Kidney (tissue), 14 donors: ENCODE data around the gene PLB1. TPM values are rescaled to one million over a fixed set of nuclear protein-coding genes. Genes with fewer than 3 reads are reported as not detected.

Experiments
- DNase-seq, 5 donors: peaks; one replicate each; pipeline ENCODE4 v3.0.0-alpha.2; 2013 to 2020
- FAIRE-seq: peaks from 2 replicates; lab custom pipeline; 2012; peaks lifted over from hg19 to GRCh38; lab: Jason Lieb, UNC
- H3K27ac ChIP-seq, 2 donors: one replicate each; pipeline ENCODE4 v1.7.0; 2013; ENCODE audit warnings: low read depth in 2 of 2, low read length in 2 of 2, inconsistent platforms in 1 of 2
- H3K27me3 ChIP-seq: one replicate; pipeline ENCODE4 v1.7.1; 2013; ENCODE audit warnings: low read length, inconsistent platforms; ENCODE audit not compliant: control insufficient read depth, insufficient read depth
- H3K36me3 ChIP-seq, 3 donors: one replicate each; pipeline versions ENCODE4 v1.7.0 to v1.7.1; 2013; ENCODE audit warnings: low read length in 3 of 3, control low read depth in 1 of 3, inconsistent platforms in 1 of 3; ENCODE audit not compliant: insufficient read depth in 3 of 3, control insufficient read depth in 2 of 3
- H3K4me1 ChIP-seq, 3 donors: one replicate each; pipeline versions ENCODE4 v1.7.0 to v1.7.1; 2013; ENCODE audit warnings: low read length in 3 of 3, inconsistent platforms in 1 of 3, low read depth in 1 of 3; ENCODE audit not compliant: control insufficient read depth in 2 of 3, insufficient read depth in 2 of 3
- H3K4me3 ChIP-seq, 3 donors: one replicate each; pipeline versions ENCODE4 v1.7.0 to v1.8.1; 2013; ENCODE audit warnings: low read length in 3 of 3, control low read depth in 1 of 3, inconsistent platforms in 1 of 3
- H3K9ac ChIP-seq, 3 donors: one replicate each; pipeline versions ENCODE4 v1.7.0 to v1.7.1; 2013; ENCODE audit warnings: low read length in 3 of 3, control low read depth in 1 of 3, inconsistent platforms in 1 of 3
- H3K9me3 ChIP-seq, 3 donors: one replicate each; pipeline versions ENCODE4 v1.7.0 to v1.7.1; 2013; ENCODE audit warnings: low read length in 3 of 3, control low read depth in 1 of 3, inconsistent platforms in 1 of 3; ENCODE audit not compliant: control insufficient read depth in 2 of 3, insufficient read depth in 1 of 3
- intact Hi-C: fragments of 100-400 bp; cut with DNase I; formaldehyde crosslinking; loops from one replicate; pipeline ENCODE4 v1.11.1; 2022
- polyA plus RNA-seq: library from polyadenylated mRNA; stranded (reverse); fragments of 350-450 nt; fragmentation: Illumina TruSeq; extraction: RNeasy Lipid Tissue Mini Kit (QIAGEN cat#74804); gene quantifications from one replicate; pipeline ENCODE4 v1.2.3, GENCODE V29; 2014; ENCODE audit warnings: low read depth, low replicate concordance; ENCODE audit not compliant: insufficient read depth
- total RNA-seq: library from RNA; stranded (reverse); fragmentation: NEBNext Ultra II Directional; extraction: Animal tissue kit (Norgen Biotek cat#: 25700); gene quantifications from one replicate; pipeline ENCODE4 v1.2.1, GENCODE V29; 2021
- TF ChIP-seq, protein P1 (sequence below): IDR thresholded peaks from 3 replicates; pipeline ENCODE4 v1.5.1; 2012; ENCODE audit warnings: mild to moderate bottlenecking, moderate library complexity, borderline replicate concordance; ENCODE audit not compliant: insufficient read depth; ENCODE audit errors: extremely low read depth
- donor health status: control.
- donor health status: control.
- donor health status: control.
- donor health status: control.
- donor health status: control.
- donor health status: DM: yes; HTN: yes; CAD: no.
- donor health status: Normal renal cell carcinoma (clear cell type).

The PLB1 gene
- total and polyA plus RNA-seq, 2 donors from 2014 or later: 0.95 to 6.8 TPM

- no peak overlapping the region for H3K27ac ChIP-seq
- no peak for DNase-seq
These were observed 48.6 kb downstream of the PLB1 start for GRCh38 chr2:28544405-28544921.

GRCh38 chr2:28544922-28545589, 49.2 kb downstream of the PLB1 start:
- H3K9me3 ChIP-seq: no peaks in the 10 kb centered on the region
- H3K4me1 ChIP-seq: no peaks in the 10 kb centered on the region
- TF ChIP-seq, protein P1, sequence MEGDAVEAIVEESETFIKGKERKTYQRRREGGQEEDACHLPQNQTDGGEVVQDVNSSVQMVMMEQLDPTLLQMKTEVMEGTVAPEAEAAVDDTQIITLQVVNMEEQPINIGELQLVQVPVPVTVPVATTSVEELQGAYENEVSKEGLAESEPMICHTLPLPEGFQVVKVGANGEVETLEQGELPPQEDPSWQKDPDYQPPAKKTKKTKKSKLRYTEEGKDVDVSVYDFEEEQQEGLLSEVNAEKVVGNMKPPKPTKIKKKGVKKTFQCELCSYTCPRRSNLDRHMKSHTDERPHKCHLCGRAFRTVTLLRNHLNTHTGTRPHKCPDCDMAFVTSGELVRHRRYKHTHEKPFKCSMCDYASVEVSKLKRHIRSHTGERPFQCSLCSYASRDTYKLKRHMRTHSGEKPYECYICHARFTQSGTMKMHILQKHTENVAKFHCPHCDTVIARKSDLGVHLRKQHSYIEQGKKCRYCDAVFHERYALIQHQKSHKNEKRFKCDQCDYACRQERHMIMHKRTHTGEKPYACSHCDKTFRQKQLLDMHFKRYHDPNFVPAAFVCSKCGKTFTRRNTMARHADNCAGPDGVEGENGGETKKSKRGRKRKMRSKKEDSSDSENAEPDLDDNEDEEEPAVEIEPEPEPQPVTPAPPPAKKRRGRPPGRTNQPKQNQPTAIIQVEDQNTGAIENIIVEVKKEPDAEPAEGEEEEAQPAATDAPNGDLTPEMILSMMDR: no peak
- H3K36me3 ChIP-seq: no peaks in the 10 kb centered on the region
- no peaks in the 10 kb centered on the region for H3K27me3 ChIP-seq
- H3K4me3 ChIP-seq: no peak overlapping the region
- no peak overlapping the region for H3K9ac ChIP-seq
- no peak for FAIRE-seq
- H3K27ac ChIP-seq: no peak overlapping the region
- DNase-seq: no peak
- intact Hi-C loops: no loop called here

More at GRCh38 chr2:28544405-28544921, 48.6 kb downstream of the PLB1 start:
- Histone ChIP-seq H3K4me1 (no peaks in the 10 kb centered on the region), H3K9ac (no peak overlapping the region), H3K9me3 (no peaks in the 10 kb centered on the region), H3K27me3 (no peaks in the 10 kb centered on the region), H3K4me3 (no peak overlapping the region), H3K36me3 (no peaks in the 10 kb centered on the region)
- TF ChIP-seq, protein P1: no peak
- no peak for FAIRE-seq
- intact Hi-C loops: no loop called here

GRCh38 chr2:28545590-28546200, 49.8 kb downstream of the PLB1 start:
- Histone ChIP-seq H3K36me3 (no peaks in the 10 kb centered on the region), H3K9ac (no peak overlapping the region), H3K4me3 (no peak overlapping the region), H3K9me3 (no peaks in the 10 kb centered on the region), H3K27me3 (no peaks in the 10 kb centered on the region), H3K27ac (no peak overlapping the region), H3K4me1 (no peaks in the 10 kb centered on the region)
- DNase-seq (no peak), FAIRE-seq (no peak)
- TF ChIP-seq, protein P1: no peak
- intact Hi-C loops: no loop called here
